Loucy (cell line): ENCODE results near the gene ALDH1A2.
"Not testable (repeated sequence)": the region's sequence is repeated elsewhere in the genome, so short reads cannot be mapped to it uniquely, and the experiment has no call there.

Experiments used
- H2AFZ ChIP-seq: fragments of 200-600 bp; sonication (generic); 2 replicates; pipeline ENCODE4 v1.6.0; 2016; ENCODE audit warnings: antibody characterized with exemption, mild to moderate bottlenecking, low read length, moderate library complexity
- H3F3A ChIP-seq: fragments of 200-600 bp; 2 replicates; pipeline ENCODE4 v1.6.0; 2016; ENCODE audit warnings: antibody characterized with exemption, low read depth, mild to moderate bottlenecking
- H3K27me3 ChIP-seq: fragments of 200-600 bp; sonication (generic); 2 replicates; pipeline ENCODE4 v1.6.1; 2014; ENCODE audit warnings: low read length, mild to moderate bottlenecking; ENCODE audit not compliant: insufficient read depth, poor library complexity, severe bottlenecking
- H3K36me3 ChIP-seq: fragments of 200-600 bp; sonication (generic); 2 replicates; pipeline ENCODE4 v1.6.1; 2016; ENCODE audit warnings: low read length; ENCODE audit not compliant: insufficient read depth
- H3K4me1 ChIP-seq: fragments of 200-600 bp; sonication (generic); 2 replicates; pipeline ENCODE4 v1.5.1; 2014; ENCODE audit warnings: low read length, mild to moderate bottlenecking; ENCODE audit not compliant: insufficient read depth, poor library complexity, severe bottlenecking
- H3K4me2 ChIP-seq: fragments of 200-600 bp; sonication (generic); 2 replicates; pipeline ENCODE4 v1.6.0; 2014; ENCODE audit warnings: antibody characterized with exemption, low read length, low read depth, mild to moderate bottlenecking; ENCODE audit not compliant: poor library complexity, severe bottlenecking
- H3K4me3 ChIP-seq: fragments of 200-600 bp; sonication (generic); 2 replicates; pipeline ENCODE4 v1.5.1; 2014; ENCODE audit warnings: low read length, mild to moderate bottlenecking, mixed read lengths; ENCODE audit not compliant: poor library complexity, severe bottlenecking
- H3K79me2 ChIP-seq: fragments of 200-600 bp; sonication (generic); 2 replicates; pipeline ENCODE4 v1.6.1; 2014; ENCODE audit warnings: low read length; ENCODE audit not compliant: insufficient read depth
- H3K9ac ChIP-seq: fragments of 200-600 bp; sonication (generic); 2 replicates; pipeline ENCODE4 v1.6.0; 2014; ENCODE audit warnings: mild to moderate bottlenecking, low read depth, low read length, moderate library complexity; ENCODE audit not compliant: poor library complexity, severe bottlenecking
- H3K9me2 ChIP-seq: fragments of 200-600 bp; sonication (generic); replicated peaks from 2 replicates; pipeline ENCODE4 v1.6.1; 2016; ENCODE audit warnings: low read depth, low read length, mixed read lengths
- H3K9me3 ChIP-seq: fragments of 200-600 bp; sonication (generic); 2 replicates; pipeline ENCODE4 v1.6.1; 2014; ENCODE audit warnings: mild to moderate bottlenecking, antibody characterized with exemption, low read length, low read depth; ENCODE audit not compliant: insufficient read depth
- H4K20me1 ChIP-seq: fragments of 200-600 bp; sonication (generic); 2 replicates; pipeline ENCODE4 v1.6.0; 2014; ENCODE audit warnings: antibody characterized with exemption, low read length, mild to moderate bottlenecking; ENCODE audit not compliant: insufficient read depth, poor library complexity, severe bottlenecking
- EZH2phosphoT487 ChIP-seq: fragments of 200-600 bp; IDR thresholded peaks from 2 replicates; pipeline ENCODE4 v1.6.1; 2018; ENCODE audit warnings: antibody characterized with exemption, mild to moderate bottlenecking, moderate library complexity, borderline replicate concordance
- TF ChIP-seq, protein P1 (sequence below): fragments of 200-600 bp; sonication (generic); conservative IDR thresholded peaks from 2 replicates; pipeline ENCODE4 v1.5.1; 2014; ENCODE audit warnings: mild to moderate bottlenecking, antibody characterized with exemption, low read length

ALDH1A2 gene

GRCh38 chr15:58047149-58047548 is 18.4 kb downstream of the ALDH1A2 start:
- no peak overlapping the region for H3K4me3 ChIP-seq
- no peaks in the 10 kb centered on the region for H3K4me1 ChIP-seq
- no peaks in the 10 kb centered on the region for H3K79me2 ChIP-seq
- H3K9me3 ChIP-seq = no peaks in the 10 kb centered on the region
- no peaks in the 10 kb centered on the region for H3K36me3 ChIP-seq
- no peak overlapping the region for H3K4me2 ChIP-seq
- H3F3A ChIP-seq = no peaks in the 10 kb centered on the region
- no peaks in the 10 kb centered on the region for H3K9me2 ChIP-seq
- H4K20me1 ChIP-seq = no peaks in the 10 kb centered on the region
- TF ChIP-seq EZH2phosphoT487 = no peak
- TF ChIP-seq, protein P1, sequence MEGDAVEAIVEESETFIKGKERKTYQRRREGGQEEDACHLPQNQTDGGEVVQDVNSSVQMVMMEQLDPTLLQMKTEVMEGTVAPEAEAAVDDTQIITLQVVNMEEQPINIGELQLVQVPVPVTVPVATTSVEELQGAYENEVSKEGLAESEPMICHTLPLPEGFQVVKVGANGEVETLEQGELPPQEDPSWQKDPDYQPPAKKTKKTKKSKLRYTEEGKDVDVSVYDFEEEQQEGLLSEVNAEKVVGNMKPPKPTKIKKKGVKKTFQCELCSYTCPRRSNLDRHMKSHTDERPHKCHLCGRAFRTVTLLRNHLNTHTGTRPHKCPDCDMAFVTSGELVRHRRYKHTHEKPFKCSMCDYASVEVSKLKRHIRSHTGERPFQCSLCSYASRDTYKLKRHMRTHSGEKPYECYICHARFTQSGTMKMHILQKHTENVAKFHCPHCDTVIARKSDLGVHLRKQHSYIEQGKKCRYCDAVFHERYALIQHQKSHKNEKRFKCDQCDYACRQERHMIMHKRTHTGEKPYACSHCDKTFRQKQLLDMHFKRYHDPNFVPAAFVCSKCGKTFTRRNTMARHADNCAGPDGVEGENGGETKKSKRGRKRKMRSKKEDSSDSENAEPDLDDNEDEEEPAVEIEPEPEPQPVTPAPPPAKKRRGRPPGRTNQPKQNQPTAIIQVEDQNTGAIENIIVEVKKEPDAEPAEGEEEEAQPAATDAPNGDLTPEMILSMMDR = no peak
- H3K27me3 ChIP-seq = peaks cover 14% of the 10 kb centered on the region
- no peak overlapping the region for H2AFZ ChIP-seq
- H3K9ac ChIP-seq = no peak overlapping the region

GRCh38 chr15:58046467-58046866 is 19.0 kb downstream of the ALDH1A2 start:
- no peak overlapping the region for H3K4me2 ChIP-seq

GRCh38 chr15:58045376-58045775 is 20.1 kb downstream of the ALDH1A2 start:
- H3K27me3 ChIP-seq = peaks cover 14% of the 10 kb centered on the region
- H3F3A ChIP-seq, H3K9ac ChIP-seq, H3K4me2 ChIP-seq, H3K9me3 ChIP-seq, H3K9me2 ChIP-seq, H3K4me1 ChIP-seq, H4K20me1 ChIP-seq, H3K79me2 ChIP-seq, H2AFZ ChIP-seq, H3K4me3 ChIP-seq, H3K36me3 ChIP-seq: not testable (repeated sequence)

More at GRCh38 chr15:58046467-58046866, 19.0 kb downstream of the ALDH1A2 start:
- Histone ChIP-seq H3K27me3 (peaks cover 14% of the 10 kb centered on the region), H3K4me1 (no peaks in the 10 kb centered on the region), H3K4me3 (no peak overlapping the region), H3K9ac (no peak overlapping the region), H3K9me3 (no peaks in the 10 kb centered on the region), H3K79me2 (no peaks in the 10 kb centered on the region), H3K36me3 (no peaks in the 10 kb centered on the region), H2AFZ (no peak overlapping the region), H4K20me1 (no peaks in the 10 kb centered on the region), H3F3A (no peaks in the 10 kb centered on the region), H3K9me2 (no peaks in the 10 kb centered on the region)
- TF ChIP-seq, protein P1 = no peak
- TF ChIP-seq EZH2phosphoT487 = no peak

DNA sequence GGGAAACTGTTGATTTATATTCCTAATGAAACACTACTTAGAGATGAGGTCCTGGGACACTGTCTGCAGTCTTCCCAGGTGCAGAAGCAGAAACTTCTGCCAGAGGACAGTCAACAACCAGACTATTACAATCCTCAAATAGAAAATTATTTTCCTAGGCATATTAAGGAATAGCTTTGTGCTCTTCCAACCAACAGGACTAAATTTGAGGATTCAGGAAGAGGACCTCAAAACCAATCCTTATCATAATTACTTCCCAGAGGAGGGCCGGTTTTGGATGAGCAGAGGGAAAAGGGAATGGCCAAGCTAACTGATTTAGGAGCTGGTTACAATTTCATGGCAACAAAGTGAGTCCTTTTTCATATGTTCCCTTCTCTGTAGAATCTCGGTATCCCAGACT is 21.0 kb downstream of the ALDH1A2 start:
- no peak for TF ChIP-seq EZH2phosphoT487
- TF ChIP-seq, protein P1 = no peak

More for the DNA sequence above, 21.0 kb downstream of the ALDH1A2 start:
- Histone ChIP-seq H2AFZ (no peak overlapping the region), H3F3A (no peaks in the 10 kb centered on the region), H3K79me2 (no peaks in the 10 kb centered on the region), H3K27me3 (peaks cover 6% of the 10 kb centered on the region), H3K4me2 (no peak overlapping the region), H4K20me1 (no peaks in the 10 kb centered on the region), H3K9ac (no peak overlapping the region), H3K4me3 (no peak overlapping the region), H3K4me1 (no peaks in the 10 kb centered on the region), H3K9me3 (no peaks in the 10 kb centered on the region), H3K9me2 (no peaks in the 10 kb centered on the region), H3K36me3 (no peaks in the 10 kb centered on the region)
